HG03025 (cell line): Measurements from ENCODE around the gene C2orf78.
"Not testable (repeated sequence)": the region's sequence is repeated elsewhere in the genome, so short reads cannot be mapped to it uniquely, and the experiment has no call there.

Source experiments
- ATAC-seq: cut with Tn5 transposase; IDR thresholded peaks from one replicate; pipeline ENCODE4 v1.9.1; 2021; ENCODE audit warnings: mild to moderate bottlenecking, moderate library complexity; ENCODE audit not compliant: unreplicated experiment, low FRiP score

Gene C2orf78, protein sequence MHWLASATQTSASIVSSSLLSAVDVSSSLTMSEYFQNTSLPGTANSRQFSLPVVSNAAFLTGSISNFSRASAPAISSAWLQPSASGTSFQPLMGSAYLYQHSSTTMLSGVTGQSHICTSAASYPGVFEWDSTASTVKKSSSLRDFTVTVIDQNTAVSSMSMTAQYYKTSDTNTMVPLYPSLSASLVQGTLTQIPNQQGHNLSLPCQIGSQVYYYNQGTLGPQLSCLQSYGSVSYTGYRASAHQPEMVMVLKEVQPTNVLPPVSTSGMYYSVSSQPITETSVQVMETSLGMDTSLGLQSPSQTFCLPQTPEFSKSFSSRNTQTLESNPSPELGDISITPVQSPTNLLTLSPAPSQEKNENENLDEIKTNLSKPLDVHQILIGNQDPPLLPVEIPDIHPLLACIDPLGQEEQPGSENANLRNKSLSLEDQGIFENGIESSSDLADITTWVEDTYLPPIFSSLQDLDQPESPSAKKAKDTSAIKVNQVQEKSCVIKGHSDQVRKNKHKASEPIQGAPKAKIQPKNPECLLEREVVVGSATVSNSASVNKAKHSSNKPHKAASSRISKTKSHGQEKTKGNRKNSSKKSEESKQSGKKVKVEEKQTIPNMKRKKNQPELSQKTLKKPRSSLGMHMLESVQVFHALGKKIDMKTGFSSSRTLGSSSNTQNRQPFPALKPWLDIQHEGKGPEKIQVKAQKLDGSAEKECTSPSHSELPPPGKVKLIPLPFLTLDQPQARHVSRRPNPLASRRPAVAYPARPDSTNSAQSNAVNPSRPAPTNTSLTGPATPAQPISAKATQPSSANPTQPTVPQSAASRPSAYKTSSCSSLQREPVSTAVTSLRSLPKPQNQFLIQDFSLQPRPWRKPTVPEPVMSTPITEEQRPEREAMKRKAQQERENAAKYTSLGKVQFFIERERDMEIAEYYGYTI

DNA sequence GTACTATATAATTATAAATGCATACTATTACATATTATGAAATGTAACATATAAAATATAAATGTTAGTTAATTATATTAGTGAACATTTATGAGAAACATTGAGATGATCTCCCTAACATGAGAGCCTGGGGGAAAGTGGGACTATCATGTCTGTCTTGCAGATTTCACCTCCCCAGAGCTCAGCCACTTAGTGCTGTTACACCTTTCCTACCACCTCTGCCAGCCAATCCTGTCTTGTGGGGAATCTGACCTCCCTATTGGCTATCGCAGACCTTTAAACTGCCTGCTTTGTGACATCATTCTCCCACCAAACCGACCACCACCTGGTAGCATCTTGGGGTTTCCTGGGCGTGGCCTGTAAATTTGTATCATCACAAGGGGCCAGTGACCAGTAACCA is at the start of gene C2orf78:
Gene C2orf78, plus strand, starts transcription at position 301 of the 400 bp plus-strand sequence. CDS start 127 bp downstream, outside the sequence.
- not testable (repeated sequence) for ATAC-seq

DNA sequence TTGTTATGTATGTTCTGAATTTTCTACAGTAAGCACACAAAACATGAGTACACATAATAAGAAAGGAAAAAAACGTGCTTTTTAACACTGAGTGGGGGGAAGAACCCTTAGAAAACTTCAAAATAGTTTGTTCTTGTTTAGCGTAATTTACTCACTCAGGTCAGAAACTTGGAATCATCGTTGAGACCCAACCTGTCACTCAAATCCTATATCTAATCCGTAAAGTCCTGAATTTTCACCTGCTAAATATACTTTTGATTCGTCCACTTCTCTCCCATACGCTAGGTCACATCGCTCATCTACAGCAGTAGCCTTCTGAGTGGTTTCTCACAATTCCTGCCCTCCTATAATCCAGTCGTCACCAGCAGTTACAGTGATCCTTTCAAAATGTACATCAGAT is 47.6 kb upstream of the C2orf78 start:
- ATAC-seq: no peak

DNA sequence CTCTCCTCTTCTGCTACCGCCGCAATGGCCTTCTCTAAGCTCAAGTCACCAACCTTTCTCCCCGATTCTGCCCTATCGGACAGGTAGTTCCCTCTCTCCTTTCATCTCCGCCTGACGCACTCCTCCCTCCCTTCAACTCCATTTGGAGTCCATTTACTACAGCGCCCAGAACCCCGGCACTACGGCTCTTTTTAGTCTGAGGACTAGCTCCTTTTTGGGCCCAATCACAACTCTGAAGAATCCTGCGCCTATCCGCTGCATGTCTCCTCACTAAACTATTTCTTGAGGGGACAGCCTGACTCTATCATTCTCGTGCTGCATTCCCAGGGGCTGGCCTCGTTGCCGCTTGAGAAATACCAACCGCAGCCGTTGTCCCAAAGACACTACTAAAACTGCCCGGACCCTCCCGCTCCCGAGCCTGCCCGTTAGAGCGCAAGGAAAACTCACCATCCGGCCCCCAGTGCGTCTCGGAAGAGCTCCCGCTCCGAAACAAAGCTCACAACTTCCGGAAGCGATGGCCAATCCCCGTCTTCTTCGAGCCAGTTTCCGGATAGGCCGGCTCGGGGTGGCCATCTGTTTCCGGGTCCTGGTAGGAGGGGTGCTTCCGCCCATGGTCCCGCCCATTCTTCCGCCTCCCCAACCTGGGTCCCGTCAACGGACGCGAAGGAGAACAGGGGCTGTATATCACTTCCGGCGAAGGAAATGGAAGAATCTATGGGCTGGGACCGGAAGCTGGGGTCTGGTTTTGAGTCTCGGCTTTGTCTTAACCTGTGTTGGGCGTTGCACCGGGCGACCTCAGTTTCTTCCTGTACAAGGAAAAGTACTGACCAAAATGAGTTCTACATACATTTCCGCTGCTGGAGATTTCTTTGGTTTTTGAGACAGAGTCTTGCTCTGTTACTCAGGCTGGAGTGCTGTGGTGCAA is 46.9 kb upstream of the C2orf78 start, which contains the start of gene TPRKB:
Gene TPRKB, minus strand, starts transcription at position 491 of the 925 bp plus-strand sequence. CDS start 2,776 bp downstream, outside the sequence.
- peak; percentile 97 for ATAC-seq

DNA sequence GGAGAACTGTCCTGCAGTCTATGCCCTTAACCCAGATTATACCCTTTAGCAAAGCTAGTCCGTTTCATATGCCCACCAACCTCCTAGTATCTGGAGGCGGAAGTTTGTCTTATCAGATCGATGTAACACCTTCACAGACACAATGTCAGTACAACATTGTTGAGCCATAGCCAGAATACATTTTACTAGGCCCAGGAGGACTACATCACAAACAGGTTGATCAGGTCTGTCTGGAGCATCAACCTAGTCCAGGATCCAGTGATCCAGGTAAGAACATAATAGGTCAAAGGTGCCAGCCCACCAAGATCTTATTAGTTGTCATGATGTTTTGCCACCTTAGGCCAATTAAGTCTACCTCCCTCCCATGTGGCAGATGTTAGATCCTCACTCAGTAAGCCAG is 44.9 kb upstream of the C2orf78 start:
- no peak for ATAC-seq

DNA sequence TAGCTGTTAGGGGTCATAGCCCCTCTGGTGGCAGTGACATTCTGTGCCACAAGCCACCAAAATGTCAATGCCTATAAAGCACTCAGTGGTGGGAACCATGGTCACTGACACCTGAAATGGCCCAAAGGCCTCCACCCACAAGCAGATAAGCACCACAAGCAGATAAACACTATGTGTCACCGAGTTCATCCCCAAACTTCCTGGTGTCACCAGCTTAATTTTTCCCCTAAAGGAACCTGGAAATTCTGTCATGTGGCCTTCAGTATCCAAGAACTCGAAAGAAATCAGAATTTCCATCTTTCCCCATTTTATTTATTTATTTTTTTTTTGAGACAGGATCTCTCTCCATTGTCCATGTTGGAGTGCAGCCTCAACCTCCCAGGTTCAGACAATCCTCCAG is 43.2 kb upstream of the C2orf78 start:
- ATAC-seq: no peak

DNA sequence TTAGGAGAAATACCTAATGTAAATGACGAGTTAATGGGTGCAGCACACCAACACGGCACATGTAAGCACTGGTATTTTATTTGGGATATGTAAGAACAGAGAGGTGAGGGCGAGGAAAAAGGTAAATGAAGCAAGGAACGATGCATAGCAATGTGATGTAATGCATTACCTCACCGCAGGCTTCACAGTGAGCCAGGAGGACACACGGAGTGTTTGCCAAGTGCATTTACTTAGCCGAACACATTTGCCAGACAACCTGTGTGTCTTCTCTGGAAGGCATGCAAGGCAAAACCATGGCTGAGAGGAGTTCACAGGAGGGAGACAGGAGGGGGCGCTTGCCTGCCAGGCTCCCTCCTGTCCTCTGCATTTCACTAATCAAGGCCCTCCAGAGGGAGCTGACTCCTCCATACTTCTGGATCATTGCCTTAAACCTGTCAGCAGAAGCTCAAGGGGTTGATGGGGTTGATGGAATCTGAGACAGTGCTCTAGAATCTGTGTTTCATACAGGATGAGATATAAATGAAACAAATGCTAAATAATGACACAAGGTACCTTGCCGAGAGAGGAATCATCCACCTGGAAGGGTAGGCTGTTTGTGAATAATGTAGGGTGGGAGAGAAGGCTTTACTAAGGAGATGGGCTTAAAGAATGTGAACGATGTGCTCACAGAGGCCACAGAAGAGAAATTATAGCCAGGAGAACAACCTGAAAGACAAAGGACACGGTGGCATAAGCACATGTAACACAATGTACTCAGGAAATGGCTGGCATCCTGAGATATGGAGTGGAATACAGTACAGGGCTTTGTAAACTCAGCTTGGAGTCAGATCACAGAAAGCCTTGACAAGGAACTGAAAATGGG is 37.7 kb upstream of the C2orf78 start:
- no peak for ATAC-seq

DNA sequence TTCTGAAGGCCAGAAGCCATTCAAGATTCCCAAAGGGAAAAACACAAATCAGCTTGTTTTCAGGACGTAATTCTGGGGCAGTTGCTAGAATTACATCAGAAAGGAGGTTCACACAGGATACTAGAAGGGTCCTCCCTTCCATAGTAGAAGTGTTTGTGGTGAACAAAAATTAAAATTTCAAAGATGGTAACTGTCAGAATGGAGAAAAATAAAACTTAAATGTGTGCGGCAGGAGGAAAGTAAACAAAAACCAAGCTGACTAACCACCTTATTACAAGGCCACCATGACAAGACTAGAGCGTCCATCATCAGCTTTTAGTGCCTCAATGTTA is 37.1 kb upstream of the C2orf78 start:
- ATAC-seq: no peak

DNA sequence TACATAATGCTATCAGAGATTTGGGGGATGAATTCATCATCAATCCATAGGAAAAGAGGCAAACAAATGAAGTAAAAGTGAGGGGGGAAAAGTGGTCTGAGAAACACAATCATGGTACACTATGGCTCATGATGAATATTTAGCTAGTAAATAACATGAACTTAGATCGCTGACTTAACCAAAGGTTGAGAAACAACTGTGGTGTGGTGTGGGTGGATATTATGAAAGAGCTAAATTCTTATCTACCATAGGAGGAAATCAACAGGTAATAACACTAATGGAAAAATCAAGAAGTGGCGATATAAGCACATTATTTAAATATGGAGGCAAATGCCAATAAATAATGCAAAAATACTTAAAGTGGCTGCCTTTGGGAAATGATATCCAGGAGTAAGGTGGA is 34.7 kb upstream of the C2orf78 start:
- no peak for ATAC-seq

DNA sequence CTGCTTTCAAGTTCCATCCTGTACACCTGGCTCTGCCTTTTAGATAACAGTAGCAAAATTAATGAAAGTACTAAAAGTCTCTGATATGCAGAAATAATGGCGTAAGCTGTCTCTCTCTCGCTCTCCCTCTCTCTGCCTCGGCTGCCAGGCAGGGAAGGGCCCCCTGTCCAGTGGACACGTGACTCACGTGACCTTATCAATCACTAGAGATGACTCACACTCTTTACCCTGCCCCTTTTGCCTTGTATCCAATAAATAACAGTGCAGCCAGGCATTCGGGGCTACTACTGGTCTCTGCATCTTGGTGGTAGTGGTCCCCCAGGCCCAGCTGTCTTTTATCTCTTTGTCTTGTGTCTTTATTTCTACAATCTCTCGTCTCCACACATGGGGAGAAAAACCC is 29.7 kb upstream of the C2orf78 start:
- ATAC-seq: not testable (repeated sequence)

DNA sequence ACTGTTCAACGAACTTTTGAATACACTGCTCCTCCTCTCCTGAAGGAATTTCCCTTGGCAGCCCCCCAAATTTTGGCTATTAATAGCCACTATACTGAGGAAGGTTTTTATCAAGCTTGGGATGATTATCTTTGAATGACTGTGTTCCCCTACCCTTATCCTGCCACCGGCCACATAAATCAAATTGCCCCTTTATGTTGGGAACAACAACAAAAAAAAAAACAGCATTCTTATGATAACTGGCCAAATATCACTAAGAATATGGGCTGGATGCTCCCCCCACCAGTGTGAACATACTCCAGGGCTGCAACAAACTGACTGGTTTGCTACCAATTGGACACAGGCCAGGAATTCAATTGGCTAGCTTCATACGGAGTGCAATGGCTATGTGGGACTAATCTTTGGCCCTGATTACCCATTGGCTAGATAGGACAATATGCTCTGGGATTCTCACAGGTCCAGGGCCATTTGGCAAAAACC is 24.7 kb upstream of the C2orf78 start:
- no peak for ATAC-seq

DNA sequence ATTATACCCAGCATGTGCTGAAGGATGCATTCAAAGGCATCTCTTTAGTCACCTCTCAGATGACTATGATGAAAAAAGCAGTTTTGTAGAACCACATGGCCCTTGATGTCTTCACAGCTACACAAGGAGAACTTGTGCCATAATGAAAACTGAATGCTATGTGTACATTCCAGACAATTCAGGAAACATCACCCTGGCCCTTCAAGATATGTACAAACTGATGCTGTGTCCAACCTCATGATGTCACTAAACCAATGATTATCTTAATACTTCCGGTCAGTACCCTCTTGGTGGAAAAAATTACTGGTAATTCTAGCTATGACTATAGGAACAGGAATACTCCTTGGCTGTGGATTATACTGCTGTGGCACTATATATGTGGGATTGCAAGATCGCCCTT is 24.1 kb upstream of the C2orf78 start:
- no peak for ATAC-seq

DNA sequence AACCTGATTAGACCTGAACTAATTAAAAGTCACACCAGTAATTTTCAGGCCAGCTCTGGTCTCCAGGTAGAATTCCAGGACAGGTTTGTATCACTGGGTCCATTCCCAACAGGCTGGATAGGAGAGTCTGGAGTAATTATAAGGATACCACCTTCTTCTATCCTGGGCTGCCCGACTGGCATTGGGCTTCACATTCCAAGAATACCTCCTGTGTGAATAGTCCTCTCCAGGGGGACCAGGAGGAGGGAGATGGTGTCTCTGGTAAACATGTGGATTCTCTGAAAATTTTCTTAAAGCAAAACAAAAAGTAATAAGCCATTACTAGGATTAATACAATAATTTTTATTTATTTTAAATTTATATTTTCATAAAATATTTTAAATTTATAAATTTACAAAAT is 21.4 kb upstream of the C2orf78 start:
- no peak for ATAC-seq

DNA sequence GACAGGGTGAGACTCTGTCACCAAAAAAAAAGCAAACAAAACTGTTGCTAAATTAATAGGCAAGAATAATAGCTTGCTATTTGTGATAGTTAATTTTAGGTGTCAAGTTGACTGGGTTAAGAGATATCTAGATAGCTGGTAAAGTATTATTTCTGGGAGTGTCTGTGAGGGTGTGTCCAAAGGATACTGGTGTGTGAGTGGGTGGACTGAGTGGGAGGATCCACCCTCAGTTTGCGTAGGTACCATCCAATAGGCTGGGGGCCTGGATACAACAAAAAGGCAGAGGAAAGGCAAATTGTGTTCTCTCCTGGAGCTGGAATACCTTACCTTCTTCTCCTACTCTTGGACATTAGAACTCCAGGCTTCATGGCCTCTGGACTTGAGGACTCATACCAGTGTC is 19.0 kb upstream of the C2orf78 start:
- no peak for ATAC-seq

DNA sequence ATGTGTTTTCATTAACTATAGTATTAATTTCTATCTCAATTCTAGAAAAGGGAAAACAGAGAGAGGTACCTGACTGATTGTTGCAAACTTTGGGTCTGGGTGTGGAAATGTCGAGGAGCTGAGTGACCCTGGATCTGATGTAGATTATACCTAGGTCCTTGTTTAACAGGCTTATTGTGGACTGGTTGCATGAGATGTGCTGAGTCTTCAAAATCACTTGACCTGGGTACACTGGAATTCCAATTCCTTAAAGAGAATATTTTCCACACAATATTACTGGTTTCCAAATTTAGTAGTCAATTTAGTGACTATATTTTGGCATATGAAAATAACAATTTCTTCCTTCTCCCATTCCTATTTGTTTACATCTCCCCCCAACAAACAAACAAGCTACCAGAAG is 17.6 kb upstream of the C2orf78 start:
- no peak for ATAC-seq

DNA sequence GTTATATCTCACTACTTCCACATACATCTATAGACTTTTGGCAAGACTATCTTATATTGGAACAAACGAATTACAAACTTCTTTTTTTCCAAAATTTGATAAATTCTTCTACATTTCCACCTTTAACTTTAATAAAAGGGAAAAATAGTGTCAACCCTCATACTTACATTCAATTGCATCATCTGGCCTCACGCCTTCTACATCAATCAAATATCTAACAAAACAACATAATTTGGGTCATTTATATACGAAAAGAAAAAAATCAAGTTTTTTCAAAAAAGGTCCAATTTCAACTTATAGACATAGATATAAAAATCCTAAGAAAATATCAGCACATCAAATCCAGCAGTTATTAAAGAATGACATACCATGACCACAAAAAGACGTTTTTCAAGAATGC is 17.0 kb upstream of the C2orf78 start:
- no peak for ATAC-seq

DNA sequence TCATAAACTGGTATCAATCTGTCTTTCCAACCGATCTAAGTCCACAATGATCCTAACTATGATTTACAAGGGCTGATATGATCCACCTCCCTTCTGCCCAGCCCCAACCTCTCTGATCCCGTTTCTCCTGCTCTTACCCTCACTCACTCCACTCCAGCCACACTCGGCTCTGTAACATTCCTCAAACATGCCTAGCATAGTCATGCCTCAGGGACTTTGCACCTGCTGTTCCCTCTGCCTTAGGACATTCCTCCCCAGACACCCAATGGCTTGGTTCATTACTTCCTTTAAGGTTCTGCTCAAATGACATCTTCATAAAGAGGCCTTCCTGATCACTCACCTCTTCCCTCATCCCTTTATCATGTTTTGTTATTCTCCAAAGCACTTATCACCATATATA is 13.3 kb upstream of the C2orf78 start:
- no peak for ATAC-seq

DNA sequence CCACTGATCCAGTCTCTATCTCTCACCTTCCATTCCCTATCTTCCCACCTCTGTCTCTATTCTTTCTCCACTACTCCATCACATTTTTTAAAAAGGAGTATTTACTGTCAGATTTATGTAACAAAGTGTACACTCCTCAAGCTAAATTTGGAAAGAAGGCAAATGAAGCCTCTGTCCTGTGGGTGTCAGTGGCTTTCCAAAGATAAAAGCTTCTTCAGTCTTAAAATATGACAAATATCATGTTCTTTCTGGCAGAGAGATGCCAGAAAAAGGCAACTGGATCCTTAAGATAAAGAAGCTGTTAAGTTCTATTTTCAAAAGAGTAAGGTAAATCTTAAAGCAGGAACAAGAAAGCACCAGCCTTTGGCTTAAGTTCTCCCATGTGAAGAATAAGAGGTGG is 11.2 kb upstream of the C2orf78 start:
- no peak for ATAC-seq

DNA sequence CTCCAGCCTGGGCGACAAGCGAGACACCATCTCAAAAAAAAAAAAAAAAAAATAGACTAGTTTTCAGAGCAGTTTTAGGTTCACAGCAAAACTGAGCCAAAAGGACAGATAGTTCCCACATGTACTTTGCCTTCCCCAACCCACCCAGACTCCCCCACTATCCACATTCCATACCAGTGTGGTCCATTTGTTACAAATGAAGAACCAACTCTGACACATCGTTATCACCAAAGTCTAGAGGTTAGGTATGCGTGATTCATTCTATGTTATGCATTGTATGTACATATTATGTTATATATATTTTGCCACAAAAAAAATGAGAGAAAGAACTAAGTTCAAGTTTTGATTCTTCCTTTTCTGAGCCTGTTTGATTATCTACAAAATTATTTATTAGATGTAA is 7.6 kb upstream of the C2orf78 start:
- no peak for ATAC-seq

DNA sequence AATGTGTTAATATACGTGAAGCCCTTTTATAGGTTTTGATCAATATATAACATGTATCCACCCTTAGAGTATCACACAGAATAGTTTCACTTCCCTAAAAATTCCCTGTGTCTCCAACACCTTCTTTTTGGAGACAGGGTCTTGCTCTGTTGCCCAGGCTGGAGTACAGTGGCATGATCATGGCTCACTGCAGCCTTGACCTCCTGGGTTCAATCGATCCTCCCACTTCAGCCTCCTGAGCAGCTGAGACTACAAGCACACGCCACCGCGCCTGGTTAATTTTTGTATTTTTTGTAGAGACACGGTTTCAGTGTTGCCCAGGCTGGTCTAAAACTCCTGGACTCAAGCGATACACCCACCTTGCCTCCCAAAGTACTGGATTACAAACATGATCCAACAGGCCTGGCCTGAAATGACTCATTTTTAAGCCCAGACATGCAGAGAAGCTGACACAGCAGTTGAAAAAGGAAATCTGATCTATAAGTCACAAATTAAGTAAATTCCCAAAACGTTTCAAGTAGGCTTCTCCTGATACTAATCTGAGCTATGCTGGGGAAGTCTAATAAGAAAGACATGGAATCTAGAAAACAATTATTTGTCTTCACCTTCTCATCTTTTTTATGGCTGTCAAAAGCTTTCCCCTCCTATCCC is 7.0 kb upstream of the C2orf78 start:
- no peak for ATAC-seq
